IMR-90 (cell line): Measurements from ENCODE around the gene CCDC141. TPM values are rescaled to one million over a fixed set of nuclear protein-coding genes. Genes with fewer than 3 reads are reported as not detected.

Source experiments
- ATAC-seq: fragments of 200-7000 bp; cut with Tn5 transposase; 2 replicates; pipeline ENCODE4 v1.9.1; 2020; ENCODE audit warnings: low read depth, mild to moderate bottlenecking, moderate library complexity
- BruUV-seq: library from RNA; stranded (reverse); fragments of 400-500 nt; replicated peaks from 2 replicates; lab custom pipeline; 2021; lab: Mats Ljungman, UMichigan
- CTCF ChIA-PET: fragments of 300-600 bp; formaldehyde crosslinking; extraction: SDS; loops from one replicate; lab custom pipeline; 2021; ENCODE audit warnings: antibody characterized with exemption; lab: Yijun Ruan, JAX
- POLR2A ChIA-PET: fragments of 300-600 bp; sonication (Branson Sonifier 250); formaldehyde crosslinking; loops from one replicate; lab custom pipeline; 2022; ENCODE audit warnings: antibody characterized with exemption; ENCODE audit not compliant: unreplicated experiment; lab: Charles Lee
- DNase-seq: peaks from one replicate; pipeline ENCODE4 v3.0.0; 2013
- H2AFZ ChIP-seq: replicated peaks from 2 replicates; pipeline ENCODE3; 2013; ENCODE audit warnings: low read length, mild to moderate bottlenecking; ENCODE audit not compliant: poor library complexity
- H2AK5ac ChIP-seq: 2 replicates; pipeline ENCODE4 v1.6.1; 2013; ENCODE audit warnings: low read depth, low read length, inconsistent platforms
- H2AK9ac ChIP-seq: replicated peaks from 2 replicates; pipeline ENCODE3; 2013; ENCODE audit warnings: mild to moderate bottlenecking, low read depth, low read length, moderate library complexity; ENCODE audit not compliant: poor library complexity
- H2BK120ac ChIP-seq: 2 replicates; pipeline ENCODE4 v1.6.1; 2013; ENCODE audit warnings: low read depth, low read length, inconsistent platforms
- H2BK15ac ChIP-seq: 3 replicates; pipeline ENCODE4 v1.6.1; 2013; ENCODE audit warnings: low read depth, low read length, inconsistent platforms
- H2BK20ac ChIP-seq: 2 replicates; pipeline ENCODE4 v1.6.1; 2013; ENCODE audit warnings: low read depth, mild to moderate bottlenecking, inconsistent platforms, low read length, moderate library complexity
- H2BK5ac ChIP-seq: 2 replicates; pipeline ENCODE4 v1.6.1; 2013; ENCODE audit warnings: mild to moderate bottlenecking, low read depth, low read length, inconsistent platforms; ENCODE audit not compliant: poor library complexity, severe bottlenecking
- H3K14ac ChIP-seq: replicated peaks from 2 replicates; pipeline ENCODE4 v1.6.1; 2013; ENCODE audit warnings: low read depth, low read length, inconsistent platforms
- H3K18ac ChIP-seq: 2 replicates; pipeline ENCODE4 v1.6.1; 2013; ENCODE audit warnings: low read depth, low read length, control low read depth
- H3K23ac ChIP-seq: 2 replicates; pipeline ENCODE4 v1.6.1; 2013; ENCODE audit warnings: low read depth, low read length, inconsistent platforms
- H3K27ac ChIP-seq: 2 replicates; pipeline ENCODE4 v1.5.1; 2013; ENCODE audit warnings: mild to moderate bottlenecking, control low read depth, low read length; ENCODE audit not compliant: insufficient read depth
- H3K27me3 ChIP-seq: 2 replicates; pipeline ENCODE4 v1.6.1; 2013; ENCODE audit warnings: low read length; ENCODE audit not compliant: control insufficient read depth, insufficient read depth
- H3K36me3 ChIP-seq: 2 replicates; pipeline ENCODE4 v1.6.1; 2013; ENCODE audit warnings: low read length, mixed read lengths; ENCODE audit not compliant: control insufficient read depth, insufficient read depth
- H3K4ac ChIP-seq: 2 replicates; pipeline ENCODE4 v1.6.1; 2013; ENCODE audit warnings: low read depth, low read length, inconsistent platforms
- H3K4me1 ChIP-seq: 2 replicates; pipeline ENCODE4 v1.6.1; 2013; ENCODE audit warnings: low read length, mixed read lengths; ENCODE audit not compliant: control insufficient read depth, insufficient read depth
- H3K4me2 ChIP-seq: 2 replicates; pipeline ENCODE4 v1.6.1; 2013; ENCODE audit warnings: low read depth, mild to moderate bottlenecking, control low read depth, low read length, moderate library complexity
- H3K4me3 ChIP-seq: 2 replicates; pipeline ENCODE4 v1.5.1; 2013; ENCODE audit warnings: low read depth, mild to moderate bottlenecking, control low read depth, low read length, moderate library complexity; ENCODE audit not compliant: insufficient read depth
- H3K56ac ChIP-seq: 2 replicates; pipeline ENCODE4 v1.6.1; 2013; ENCODE audit warnings: low read length, inconsistent platforms; ENCODE audit not compliant: insufficient read depth; ENCODE audit errors: extremely low read depth
- H3K79me1 ChIP-seq, 2 experiments: 2 replicates each; pipeline ENCODE4 v1.6.1; 2013; ENCODE audit warnings: low read length in 2 of 2, inconsistent platforms in 1 of 2, low read depth in 1 of 2
- H3K9ac ChIP-seq: 2 replicates; pipeline ENCODE4 v1.6.1; 2013; ENCODE audit warnings: low read depth, low read length, control low read depth
- H3K9me1 ChIP-seq: 2 replicates; pipeline ENCODE4 v1.6.1; 2013; ENCODE audit warnings: low read length, inconsistent platforms; ENCODE audit not compliant: insufficient read depth
- H3K9me3 ChIP-seq: 2 replicates; pipeline ENCODE4 v1.6.1; 2013; ENCODE audit warnings: low read length; ENCODE audit not compliant: control insufficient read depth, insufficient read depth
- H4K20me1 ChIP-seq: 2 replicates; pipeline ENCODE4 v1.6.1; 2013; ENCODE audit warnings: low read length, inconsistent platforms; ENCODE audit not compliant: insufficient read depth
- H4K5ac ChIP-seq: 2 replicates; pipeline ENCODE4 v1.6.1; 2013; ENCODE audit warnings: mild to moderate bottlenecking, low read depth, low read length, control low read depth
- H4K8ac ChIP-seq, 2 experiments: 2 replicates each; pipeline ENCODE4 v1.6.1; 2013; ENCODE audit warnings: low read depth in 2 of 2, low read length in 2 of 2, control low read depth in 1 of 2, inconsistent platforms in 1 of 2
- H4K91ac ChIP-seq: 2 replicates; pipeline ENCODE4 v1.6.1; 2013; ENCODE audit warnings: low read depth, low read length, inconsistent platforms; ENCODE audit not compliant: insufficient read depth
- BHLHE40 ChIP-seq: fragments of 150-350 bp; IDR thresholded peaks from 2 replicates; pipeline ENCODE4 v1.6.1; 2016; ENCODE audit warnings: mild to moderate bottlenecking, low read depth, low read length
- CTCF ChIP-seq: conservative IDR thresholded peaks from 2 replicates; pipeline ENCODE4 v1.5.1; 2012; ENCODE audit warnings: mild to moderate bottlenecking, low read depth, low read length, improper control_type of control experiment
- FOS ChIP-seq: fragments of 150-350 bp; IDR thresholded peaks from 2 replicates; pipeline ENCODE4 v1.6.1; 2016; ENCODE audit warnings: low read depth, low read length
- MAFK ChIP-seq: IDR thresholded peaks from 2 replicates; pipeline ENCODE4 v1.6.1; 2012; ENCODE audit warnings: low read depth, low read length, improper control_type of control experiment
- MAZ ChIP-seq: IDR thresholded peaks from 2 replicates; pipeline ENCODE4 v1.6.1; 2012; ENCODE audit warnings: low read depth, mild to moderate bottlenecking, low read length, improper control_type of control experiment, moderate library complexity, borderline replicate concordance
- NFE2L2 ChIP-seq: fragments of 150-350 bp; IDR thresholded peaks from 2 replicates; pipeline ENCODE4 v1.6.1; 2016; ENCODE audit warnings: low read depth, mild to moderate bottlenecking, low read length
- RFX5 ChIP-seq: IDR thresholded peaks from 2 replicates; pipeline ENCODE4 v1.8.0; 2012; ENCODE audit warnings: low read depth, mild to moderate bottlenecking, low read length, moderate library complexity
- SMC3 ChIP-seq: fragments of 150-350 bp; IDR thresholded peaks from 2 replicates; pipeline ENCODE4 v1.6.1; 2016; ENCODE audit warnings: low read depth, mild to moderate bottlenecking, antibody characterized with exemption, low read length, moderate library complexity
- WGBS, 2 experiments: methylation state at CpG; one replicate each; pipeline versions ENCODE4 v1.1.5 to v1.1.7; 2013; ENCODE audit warnings: missing lambda C conversion rate in 2 of 2; ENCODE audit not compliant: insufficient read length in 1 of 2; ENCODE audit errors: extremely low coverage in 2 of 2; 5-methylcytosine and 5-hydroxymethylcytosine counted together
- dilution Hi-C: fragments of 300-500 bp; cut with HindIII; formaldehyde crosslinking; loops from one replicate; pipeline ENCODE4 v1.14.3; 2018; ENCODE audit warnings: low sequenced_read_pairs; ENCODE audit not compliant: unreplicated experiment
- in situ Hi-C: fragments of 300-500 bp; cut with MboI; formaldehyde crosslinking; loops from 3 replicates; pipeline ENCODE4 v1.14.3; 2019; ENCODE audit warnings: low sequenced_read_pairs, inconsistent platforms, mixed read lengths
- intact Hi-C: fragments of 100-400 bp; cut with micrococcal nuclease; formaldehyde crosslinking; loops from 2 replicates; pipeline ENCODE4 v1.10.0; 2022
- polyA plus RNA-seq, 3 experiments: library from polyadenylated mRNA; depleted of rRNA; stranded (reverse); fragments of >200 nt; gene quantifications; 2 replicates each; pipeline ENCODE4 v1.2.3, GENCODE V29; 2012; ENCODE audit warnings: low replicate concordance in 1 of 3
- total RNA-seq: library from RNA; depleted of rRNA; stranded (reverse); fragments of >200 nt; gene quantifications from 2 replicates; pipeline ENCODE4 v1.2.3, GENCODE V29; 2012

CCDC141 gene
- total and polyA plus RNA-seq, 2 of the 4 experiments (the other 2 are of a cell fraction): not detected

DNA sequence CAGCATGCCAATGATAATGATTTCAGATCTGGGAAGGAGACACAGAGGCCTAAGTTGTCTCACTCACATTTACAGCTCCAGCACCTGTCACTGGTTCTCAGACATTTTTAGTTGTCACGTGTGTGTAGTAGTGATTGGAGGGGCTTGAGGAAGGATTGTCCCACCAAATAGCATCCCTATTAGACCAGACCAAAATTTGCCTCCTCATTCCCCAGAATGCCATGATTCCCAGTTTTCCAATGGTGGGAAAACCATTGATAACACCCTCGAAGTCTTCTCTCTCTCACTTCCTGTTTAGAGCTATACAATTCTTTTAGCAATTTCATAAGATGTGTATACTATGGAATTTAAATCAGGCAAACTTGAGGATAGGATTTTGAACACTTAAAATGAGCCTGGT, 52.5 kb downstream of the CCDC141 start:
- Histone ChIP-seq H4K5ac (no peak overlapping the region), H3K9me3 (no peaks in the 10 kb centered on the region; the same call in 1 of the 2 replicates), H2AFZ (no peak overlapping the region), H3K36me3 (no peaks in the 10 kb centered on the region), H3K14ac (no peak overlapping the region), H2BK5ac (no peak overlapping the region), H3K27ac (no peak overlapping the region), H3K4me2 (no peak overlapping the region), H2BK120ac (no peak overlapping the region), H3K4me3 (no peak overlapping the region), H4K91ac (no peak overlapping the region), H2BK15ac (no peak overlapping the region), H2AK9ac (no peak overlapping the region), H3K18ac (no peak overlapping the region), H2AK5ac (no peak overlapping the region), H3K23ac (no peak overlapping the region), H4K20me1 (no peaks in the 10 kb centered on the region), H3K9ac (no peak overlapping the region), H4K8ac (no peak overlapping the region), H3K9me1 (no peaks in the 10 kb centered on the region), H3K79me1 (no peaks in the 10 kb centered on the region), H3K4ac (no peak overlapping the region), H2BK20ac (no peak overlapping the region), H3K27me3 (no peaks in the 10 kb centered on the region), H3K4me1 (no peaks in the 10 kb centered on the region), H3K56ac (no peak overlapping the region)
- in situ Hi-C loops (no loop called here), intact Hi-C loops (no loop called here), dilution Hi-C loops (no loop called here)
- ATAC-seq (no peak), DNase-seq (no peak)
- no CpG with 5 or more reads among the region's 2 CpGs for WGBS, 2 experiments
- CTCF ChIA-PET: no interaction called here
- no TSS peak for BruUV-seq
- POLR2A ChIA-PET: no interaction called here
- no peak for TF ChIP-seq BHLHE40
- no peak for TF ChIP-seq MAZ
- no peak for TF ChIP-seq RFX5
- TF ChIP-seq MAFK: no peak
- no peak for TF ChIP-seq CTCF
- no peak for TF ChIP-seq FOS
- TF ChIP-seq SMC3: no peak
- TF ChIP-seq NFE2L2: no peak
